CD8-positive, alpha-beta memory T cell (primary cell): ENCODE measurements around the gene TSPAN9. TPM values are rescaled to one million over a fixed set of nuclear protein-coding genes. Genes with fewer than 3 reads are reported as not detected.

Source experiments
- CTCF ChIA-PET: fragments of 350-600 bp; sonication (Branson Sonifier 250); formaldehyde crosslinking; loops from one replicate; lab custom pipeline; 2021; ENCODE audit warnings: antibody characterized with exemption; lab: Charles Lee
- POLR2A ChIA-PET: fragments of 350-600 bp; sonication (Branson Sonifier 250); formaldehyde crosslinking; loops from one replicate; lab custom pipeline; 2021; ENCODE audit warnings: antibody characterized with exemption; lab: Charles Lee
- DNase-seq, 5 donors: peaks; one replicate each; pipeline versions ENCODE4 v3.0.0 to v3.0.0-alpha.2; 2020 to 2022; ENCODE audit warnings: mixed read lengths in 1 of 5
- H3K27ac ChIP-seq: one replicate; pipeline ENCODE4 v1.7.0; 2013; ENCODE audit warnings: low read depth, mild to moderate bottlenecking, low read length, moderate library complexity
- H3K27me3 ChIP-seq: 2 replicates; pipeline ENCODE4 v1.7.0; 2013; ENCODE audit warnings: low read length, mild to moderate bottlenecking; ENCODE audit not compliant: insufficient read depth, poor library complexity, severe bottlenecking
- H3K36me3 ChIP-seq: 2 replicates; pipeline ENCODE4 v1.7.0; 2013; ENCODE audit warnings: mild to moderate bottlenecking, low read length, moderate library complexity; ENCODE audit not compliant: insufficient read depth
- H3K4me1 ChIP-seq: 2 replicates; pipeline ENCODE4 v1.7.0; 2013; ENCODE audit warnings: mild to moderate bottlenecking, low read length, moderate library complexity; ENCODE audit not compliant: insufficient read depth
- H3K4me3 ChIP-seq: 2 replicates; pipeline ENCODE4 v1.7.0; 2013; ENCODE audit warnings: mild to moderate bottlenecking, low read length
- H3K9me3 ChIP-seq: 2 replicates; pipeline ENCODE4 v1.7.0; 2013; ENCODE audit warnings: mild to moderate bottlenecking, low read length
- H3K27ac Mint-ChIP-seq, 8 donors: one replicate each; pipeline ENCODE4 v1.8.0; 2020 to 2021; ENCODE audit warnings: mixed read lengths in 8 of 8, mild to moderate bottlenecking in 6 of 8, inconsistent platforms in 3 of 8, moderate library complexity in 3 of 8
- H3K27me3 Mint-ChIP-seq, 2 donors: one replicate each; pipeline ENCODE4 v1.8.0; 2020 to 2021; ENCODE audit warnings: mixed read lengths in 2 of 2, mild to moderate bottlenecking in 1 of 2, moderate library complexity in 1 of 2
- H3K36me3 Mint-ChIP-seq, 3 donors: one replicate each; pipeline ENCODE4 v1.8.0; 2020 to 2021; ENCODE audit warnings: mixed read lengths in 3 of 3, inconsistent platforms in 1 of 3, mild to moderate bottlenecking in 1 of 3
- H3K4me1 Mint-ChIP-seq, 3 donors: one replicate each; pipeline ENCODE4 v1.8.0; 2020 to 2021; ENCODE audit warnings: mixed read lengths in 3 of 3, inconsistent platforms in 1 of 3, mild to moderate bottlenecking in 1 of 3
- H3K4me3 Mint-ChIP-seq, 7 donors: one replicate each; pipeline ENCODE4 v1.8.0; 2020 to 2021; ENCODE audit warnings: mixed read lengths in 7 of 7, mild to moderate bottlenecking in 6 of 7, moderate library complexity in 4 of 7, inconsistent platforms in 2 of 7
- H3K9me3 Mint-ChIP-seq, 5 donors: one replicate each; pipeline ENCODE4 v1.8.0; 2020 to 2022; ENCODE audit warnings: mixed read lengths in 5 of 5, mild to moderate bottlenecking in 3 of 5, moderate library complexity in 2 of 5, inconsistent platforms in 1 of 5
- polyA plus RNA-seq: library from polyadenylated mRNA; unstranded; fragments of 300-500 nt; fragmentation: Illumina TruSeq; gene quantifications from one replicate; pipeline ENCODE4 v1.2.3, GENCODE V29; 2021
- total RNA-seq, 2 experiments: library from RNA; stranded (reverse); gene quantifications; one replicate each; pipeline ENCODE4 v1.2.3, GENCODE V29; 2021

The TSPAN9 gene
- total and polyA plus RNA-seq, 3 experiments from 2014 or later, result 0.33 to 0.79 TPM; not detected in 1

- Mint-ChIP-seq H3K9me3 (no peaks in the 10 kb centered on the region), H3K27me3 (peaks cover 16 to 31% of the 10 kb centered on the region in 2 donors), H3K36me3 (no peaks in the 10 kb centered on the region), H3K27ac (peak overlapping the region in 1 of 8 donors; percentile 26), H3K4me1 (no peaks in the 10 kb centered on the region), H3K4me3 (no peak overlapping the region)
- Histone ChIP-seq H3K4me1 (no peaks in the 10 kb centered on the region), H3K4me3 (no peak overlapping the region), H3K27me3 (peaks cover 3% of the 10 kb centered on the region), H3K27ac (no peak overlapping the region), H3K36me3 (no peaks in the 10 kb centered on the region), H3K9me3 (no peaks in the 10 kb centered on the region)
- ChIA-PET POLR2A (no interaction called here), CTCF (no interaction called here)
- no peak for DNase-seq
Measured at GRCh38 chr12:3047961-3048360, 29.2 kb upstream of the TSPAN9 start.

GRCh38 chr12:3048540-3048939 lies 28.6 kb upstream of the TSPAN9 start:
- H3K27me3 Mint-ChIP-seq, result peaks cover 15 to 25% of the 10 kb centered on the region in 2 donors
- POLR2A ChIA-PET, result no interaction called here

DNA sequence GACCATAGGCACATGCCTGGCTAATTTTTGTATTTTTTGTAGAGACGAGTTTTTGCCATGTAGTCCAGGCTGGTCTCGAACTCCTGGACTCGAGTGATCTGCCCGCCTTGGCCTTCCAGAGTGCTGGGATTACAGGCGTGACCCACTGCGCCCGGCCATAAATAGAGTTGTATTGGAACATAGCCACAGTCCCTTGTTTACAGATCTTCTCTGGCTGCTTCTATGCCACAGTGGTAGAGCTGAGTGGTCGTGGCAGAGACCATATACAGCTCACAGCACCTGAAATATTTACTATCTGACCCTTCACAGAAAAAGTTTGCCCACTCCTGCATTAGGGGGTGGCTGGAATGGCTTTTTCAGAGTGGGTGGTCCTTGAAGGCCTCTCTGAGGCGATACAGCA lies 28.0 kb upstream of the TSPAN9 start:
- H3K9me3 Mint-ChIP-seq, result no peaks in the 10 kb centered on the region
- Histone ChIP-seq H3K27ac (no peak overlapping the region), H3K4me1 (no peaks in the 10 kb centered on the region), H3K4me3 (no peak overlapping the region), H3K27me3 (no peaks in the 10 kb centered on the region), H3K9me3 (no peaks in the 10 kb centered on the region), H3K36me3 (no peaks in the 10 kb centered on the region)
- CTCF ChIA-PET, result no interaction called here
- no peak overlapping the region for H3K27ac Mint-ChIP-seq
- DNase-seq, result no peak
- no peaks in the 10 kb centered on the region for H3K4me1 Mint-ChIP-seq
- H3K36me3 Mint-ChIP-seq, result no peaks in the 10 kb centered on the region
- peaks cover 9 to 19% of the 10 kb centered on the region in 2 donors for H3K27me3 Mint-ChIP-seq
- POLR2A ChIA-PET, result no interaction called here
- no peak overlapping the region for H3K4me3 Mint-ChIP-seq

More at GRCh38 chr12:3048540-3048939, 28.6 kb upstream of the TSPAN9 start:
- Histone ChIP-seq H3K36me3 (no peaks in the 10 kb centered on the region), H3K27me3 (no peaks in the 10 kb centered on the region), H3K4me1 (no peaks in the 10 kb centered on the region), H3K9me3 (no peaks in the 10 kb centered on the region), H3K27ac (no peak overlapping the region), H3K4me3 (no peak overlapping the region)
- no peak overlapping the region for H3K27ac Mint-ChIP-seq
- DNase-seq, result no peak
- no peaks in the 10 kb centered on the region for H3K36me3 Mint-ChIP-seq
- H3K9me3 Mint-ChIP-seq, result no peaks in the 10 kb centered on the region
- CTCF ChIA-PET, result no interaction called here
- H3K4me1 Mint-ChIP-seq, result no peaks in the 10 kb centered on the region
- H3K4me3 Mint-ChIP-seq, result no peak overlapping the region

DNA sequence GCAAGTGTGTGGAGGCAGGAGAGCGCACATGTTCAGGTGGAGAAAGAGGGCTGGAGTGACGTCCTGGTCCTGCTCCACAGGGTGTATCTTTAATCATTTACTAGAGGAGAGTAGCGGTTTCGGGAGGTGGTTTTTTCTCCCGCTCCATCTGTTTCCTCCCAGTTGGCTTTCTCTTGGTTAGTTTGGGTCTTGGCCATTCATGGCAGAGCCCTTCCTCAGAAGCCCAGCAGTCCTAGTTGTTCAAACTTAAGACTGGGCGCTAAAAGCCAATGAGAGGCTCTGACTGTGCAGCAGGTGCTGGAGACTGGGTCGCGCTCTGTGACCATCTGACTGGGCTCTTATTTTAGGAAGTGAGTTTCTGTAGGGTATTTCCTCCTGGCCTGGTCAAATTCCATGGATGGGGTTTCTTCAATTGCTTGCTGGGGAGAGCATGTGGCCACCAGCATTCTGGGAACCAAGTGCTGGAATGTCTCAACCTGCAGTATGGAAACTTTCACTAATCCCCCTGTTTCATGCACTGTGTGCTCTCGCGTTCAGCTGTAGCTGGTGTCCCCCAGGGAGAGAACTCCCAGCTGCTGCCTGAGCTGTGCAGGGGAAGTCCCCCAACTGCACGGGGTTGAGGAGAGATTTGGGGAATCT lies 27.4 kb upstream of the TSPAN9 start:
- no peak overlapping the region for H3K27ac ChIP-seq
- Mint-ChIP-seq H3K27ac (no peak overlapping the region), H3K27me3 (peaks cover 9 to 21% of the 10 kb centered on the region in 2 donors), H3K4me1 (no peaks in the 10 kb centered on the region), H3K9me3 (no peaks in the 10 kb centered on the region), H3K36me3 (no peaks in the 10 kb centered on the region), H3K4me3 (no peak overlapping the region)
- no peak overlapping the region for H3K4me3 ChIP-seq
- H3K4me1 ChIP-seq, result no peaks in the 10 kb centered on the region
- H3K36me3 ChIP-seq, result no peaks in the 10 kb centered on the region
- H3K9me3 ChIP-seq, result no peaks in the 10 kb centered on the region
- POLR2A ChIA-PET, result no interaction called here
- H3K27me3 ChIP-seq, result no peaks in the 10 kb centered on the region
- no peak for DNase-seq
- CTCF ChIA-PET, result no interaction called here

GRCh38 chr12:3054374-3054773 lies 22.8 kb upstream of the TSPAN9 start:
- Mint-ChIP-seq H3K27me3 (peaks cover 19 to 32% of the 10 kb centered on the region in 2 donors), H3K9me3 (no peaks in the 10 kb centered on the region), H3K36me3 (no peaks in the 10 kb centered on the region), H3K4me1 (no peaks in the 10 kb centered on the region), H3K27ac (peak overlapping the region in 1 of 8 donors; percentile 52), H3K4me3 (no peak overlapping the region)
- Histone ChIP-seq H3K27ac (no peak overlapping the region), H3K9me3 (no peaks in the 10 kb centered on the region), H3K27me3 (no peaks in the 10 kb centered on the region), H3K4me1 (no peaks in the 10 kb centered on the region), H3K36me3 (no peaks in the 10 kb centered on the region), H3K4me3 (no peak overlapping the region)
- ChIA-PET POLR2A (no interaction called here), CTCF (interaction anchor here (1.3 kb wide), 1 partner anchor 26 kb away, joined by 3 read pairs; no protein-coding TSS in a partner anchor)
- DNase-seq, result no peak

DNA sequence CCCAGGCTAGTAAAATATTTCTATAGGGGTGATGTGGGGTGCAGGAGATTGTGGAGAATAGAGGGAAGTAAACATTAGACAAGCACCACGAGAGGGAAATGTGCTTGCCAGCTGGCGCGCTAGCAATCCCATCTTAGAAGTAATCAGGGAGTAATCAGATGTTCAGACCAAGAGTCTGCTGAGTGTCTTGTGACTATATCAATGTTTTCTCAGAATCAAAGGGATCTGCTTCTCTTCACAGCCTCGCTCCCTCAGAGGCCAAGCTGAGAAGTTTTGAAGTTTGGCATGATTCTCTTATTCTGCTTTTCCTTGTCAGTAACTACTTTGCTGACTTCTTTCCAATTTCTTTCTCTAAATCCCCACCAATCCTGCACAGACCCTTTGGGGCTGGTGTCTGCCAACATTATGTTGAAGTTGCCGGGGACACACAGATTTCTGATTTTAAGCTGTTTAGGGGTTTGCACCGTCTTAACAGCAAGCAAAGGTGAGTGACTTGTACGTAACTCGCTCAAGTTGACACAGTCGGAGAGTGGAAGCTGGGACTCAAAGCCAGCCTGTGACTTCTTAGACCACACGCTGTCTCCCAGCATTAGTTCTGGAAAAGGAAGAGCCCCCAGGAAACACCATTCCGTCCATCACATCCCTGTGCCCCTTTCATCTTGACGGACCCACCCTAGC lies 22.0 kb upstream of the TSPAN9 start:
- CTCF ChIA-PET, result no interaction called here
- H3K27ac ChIP-seq, result no peak overlapping the region
- H3K4me3 Mint-ChIP-seq, result no peak overlapping the region
- H3K36me3 Mint-ChIP-seq, result no peaks in the 10 kb centered on the region
- no peak overlapping the region for H3K27ac Mint-ChIP-seq
- DNase-seq, result no peak
- no peaks in the 10 kb centered on the region for H3K27me3 ChIP-seq
- H3K9me3 ChIP-seq, result no peaks in the 10 kb centered on the region
- no peak overlapping the region for H3K4me3 ChIP-seq
- no peaks in the 10 kb centered on the region for H3K36me3 ChIP-seq
- H3K4me1 ChIP-seq, result no peaks in the 10 kb centered on the region
- H3K9me3 Mint-ChIP-seq, result no peaks in the 10 kb centered on the region
- no peaks in the 10 kb centered on the region for H3K4me1 Mint-ChIP-seq
- POLR2A ChIA-PET, result no interaction called here
- H3K27me3 Mint-ChIP-seq, result peaks cover 15 to 40% of the 10 kb centered on the region in 2 donors

GRCh38 chr12:3055704-3056467 lies 21.3 kb upstream of the TSPAN9 start:
- ChIA-PET CTCF (no interaction called here), POLR2A (no interaction called here)
- no peaks in the 10 kb centered on the region for H3K27me3 ChIP-seq
- H3K4me3 Mint-ChIP-seq, result no peak overlapping the region
- H3K4me1 Mint-ChIP-seq, result no peaks in the 10 kb centered on the region
- no peaks in the 10 kb centered on the region for H3K4me1 ChIP-seq
- no peak overlapping the region for H3K4me3 ChIP-seq
- H3K27me3 Mint-ChIP-seq, result peaks cover 20 to 43% of the 10 kb centered on the region in 2 donors
- no peaks in the 10 kb centered on the region for H3K9me3 Mint-ChIP-seq
- no peaks in the 10 kb centered on the region for H3K36me3 ChIP-seq
- H3K36me3 Mint-ChIP-seq, result no peaks in the 10 kb centered on the region
- H3K9me3 ChIP-seq, result no peaks in the 10 kb centered on the region
- DNase-seq, result no peak
- H3K27ac Mint-ChIP-seq, result no peak overlapping the region
- H3K27ac ChIP-seq, result no peak overlapping the region

DNA sequence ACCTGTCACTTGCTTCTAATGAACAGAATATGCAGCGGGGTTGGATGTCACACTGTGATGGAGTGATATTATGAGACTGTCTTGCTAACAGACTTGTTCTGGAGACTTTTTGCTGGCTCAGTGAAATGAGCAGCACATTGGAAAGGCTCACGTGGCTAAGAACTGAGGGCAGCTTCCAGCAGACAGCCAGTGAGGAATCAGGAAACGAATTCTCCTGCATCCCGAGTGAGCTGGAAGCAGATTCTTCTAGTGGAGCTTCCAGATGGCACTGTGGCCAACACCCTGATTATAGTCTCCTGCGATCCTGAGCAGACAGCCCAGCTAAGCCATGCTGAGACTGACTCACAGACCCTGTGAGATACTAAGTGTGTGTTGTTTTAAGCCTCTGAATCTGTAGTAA lies 16.1 kb upstream of the TSPAN9 start:
- Histone ChIP-seq H3K4me1 (no peaks in the 10 kb centered on the region), H3K4me3 (no peak overlapping the region), H3K9me3 (no peaks in the 10 kb centered on the region), H3K27me3 (no peaks in the 10 kb centered on the region), H3K36me3 (no peaks in the 10 kb centered on the region), H3K27ac (no peak overlapping the region)
- no peaks in the 10 kb centered on the region for H3K36me3 Mint-ChIP-seq
- CTCF ChIA-PET, result interaction anchor here (3.2 kb wide), 1 partner anchor 12 kb away, joined by 10 read pairs; no protein-coding TSS in a partner anchor
- POLR2A ChIA-PET, result no interaction called here
- no peaks in the 10 kb centered on the region for H3K4me1 Mint-ChIP-seq
- H3K27me3 Mint-ChIP-seq, result peaks cover 21 to 59% of the 10 kb centered on the region in 2 donors
- no peak overlapping the region for H3K4me3 Mint-ChIP-seq
- peaks cover 3 to 10% (median 7%) of the 10 kb centered on the region in 5 donors for H3K9me3 Mint-ChIP-seq
- no peak overlapping the region for H3K27ac Mint-ChIP-seq
- DNase-seq, result no peak
